Endothelial cell (in vitro differentiated cells): Measurements from ENCODE around the gene NFIC. TPM values are rescaled to one million over a fixed set of nuclear protein-coding genes. Genes with fewer than 3 reads are reported as not detected.
"Not testable (repeated sequence)": the region's sequence is repeated elsewhere in the genome, so short reads cannot be mapped to it uniquely, and the experiment has no call there.

Source experiments
- DNase-seq: peaks from one replicate; pipeline ENCODE4 v3.0.0; 2021; ENCODE audit warnings: low spot score
- H3K27ac Mint-ChIP-seq: one replicate; pipeline ENCODE4 v1.8.0; 2021; ENCODE audit warnings: mixed read lengths, inconsistent platforms; ENCODE audit not compliant: unreplicated experiment
- H3K27me3 Mint-ChIP-seq: one replicate; pipeline ENCODE4 v1.8.0; 2021; ENCODE audit warnings: mild to moderate bottlenecking, moderate library complexity, mixed read lengths, inconsistent platforms; ENCODE audit not compliant: unreplicated experiment
- H3K36me3 Mint-ChIP-seq: one replicate; pipeline ENCODE4 v1.8.0; 2021; ENCODE audit warnings: mild to moderate bottlenecking, low read depth, mixed read lengths, inconsistent platforms; ENCODE audit not compliant: unreplicated experiment
- H3K4me1 Mint-ChIP-seq: one replicate; pipeline ENCODE4 v1.8.0; 2021; ENCODE audit warnings: mild to moderate bottlenecking, mixed read lengths, inconsistent platforms; ENCODE audit not compliant: unreplicated experiment
- H3K4me3 Mint-ChIP-seq: one replicate; pipeline ENCODE4 v1.8.0; 2021; ENCODE audit warnings: mild to moderate bottlenecking, mixed read lengths, inconsistent platforms; ENCODE audit not compliant: unreplicated experiment
- H3K9me3 Mint-ChIP-seq: one replicate; pipeline ENCODE4 v1.8.0; 2021; ENCODE audit warnings: mixed read lengths, inconsistent platforms; ENCODE audit not compliant: unreplicated experiment
- total RNA-seq: library from RNA; stranded (reverse); fragmentation: NEBNext Ultra II Directional; extraction: Animal tissue kit (Norgen Biotek cat#: 25700); gene quantifications from one replicate; pipeline ENCODE4 v1.2.1, GENCODE V29; 2021; ENCODE audit not compliant: unreplicated experiment
- TF ChIP-seq, protein P1 (sequence below): fragments of 200-600 bp; sonication (generic); IDR thresholded peaks from one replicate; pipeline ENCODE4 v1.5.0; 2021; ENCODE audit warnings: antibody characterized with exemption; ENCODE audit not compliant: unreplicated experiment

NFIC gene
- total RNA-seq, 1 donor from 2014 or later, result 4.9 TPM

DNA sequence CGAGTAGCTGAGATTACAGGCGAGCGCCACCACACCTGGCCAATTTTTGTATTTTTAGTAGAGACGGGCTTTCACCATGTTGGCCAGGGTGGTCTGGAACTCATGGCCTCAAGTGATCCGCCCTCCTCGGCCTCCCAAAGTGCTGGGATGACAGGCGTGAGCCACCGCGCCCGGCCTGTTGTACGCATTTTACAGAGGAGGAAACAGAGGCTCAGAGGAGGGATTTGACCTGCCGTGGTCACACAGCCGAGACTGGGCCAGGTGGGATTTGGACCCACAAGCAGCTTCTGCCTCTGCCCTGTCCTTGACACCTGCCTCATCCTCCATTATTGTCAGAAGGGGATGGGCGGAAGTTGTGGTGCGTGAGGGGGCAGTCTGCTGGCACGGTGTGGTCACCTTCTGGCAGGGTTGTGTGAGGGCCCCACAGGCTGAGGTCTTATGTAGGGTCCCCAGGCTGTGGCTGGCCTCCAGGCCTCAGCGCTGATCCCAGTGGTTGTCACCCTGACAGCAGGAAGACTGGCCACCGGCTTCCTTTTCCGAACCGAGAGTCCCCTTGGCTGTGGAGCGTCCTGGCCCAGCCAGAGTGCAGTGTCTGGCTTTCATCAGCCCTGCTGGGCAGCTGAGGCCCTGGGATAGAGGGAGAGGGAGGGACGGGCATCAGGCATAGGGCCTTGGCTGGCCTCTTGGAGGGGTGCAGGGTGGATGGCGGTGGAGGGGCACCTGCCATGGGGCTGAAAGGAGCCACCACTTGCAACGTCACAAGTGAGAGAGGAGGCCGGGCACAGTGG lies 20.3 kb downstream of the NFIC start:
- H3K36me3 Mint-ChIP-seq, result peaks cover 5% of the 10 kb centered on the region
- no peak for DNase-seq
- no peak overlapping the region for H3K4me3 Mint-ChIP-seq
- H3K4me1 Mint-ChIP-seq, result no peaks in the 10 kb centered on the region
- peaks cover 5% of the 10 kb centered on the region for H3K27me3 Mint-ChIP-seq
- H3K27ac Mint-ChIP-seq, result no peak overlapping the region
- TF ChIP-seq, protein P1, sequence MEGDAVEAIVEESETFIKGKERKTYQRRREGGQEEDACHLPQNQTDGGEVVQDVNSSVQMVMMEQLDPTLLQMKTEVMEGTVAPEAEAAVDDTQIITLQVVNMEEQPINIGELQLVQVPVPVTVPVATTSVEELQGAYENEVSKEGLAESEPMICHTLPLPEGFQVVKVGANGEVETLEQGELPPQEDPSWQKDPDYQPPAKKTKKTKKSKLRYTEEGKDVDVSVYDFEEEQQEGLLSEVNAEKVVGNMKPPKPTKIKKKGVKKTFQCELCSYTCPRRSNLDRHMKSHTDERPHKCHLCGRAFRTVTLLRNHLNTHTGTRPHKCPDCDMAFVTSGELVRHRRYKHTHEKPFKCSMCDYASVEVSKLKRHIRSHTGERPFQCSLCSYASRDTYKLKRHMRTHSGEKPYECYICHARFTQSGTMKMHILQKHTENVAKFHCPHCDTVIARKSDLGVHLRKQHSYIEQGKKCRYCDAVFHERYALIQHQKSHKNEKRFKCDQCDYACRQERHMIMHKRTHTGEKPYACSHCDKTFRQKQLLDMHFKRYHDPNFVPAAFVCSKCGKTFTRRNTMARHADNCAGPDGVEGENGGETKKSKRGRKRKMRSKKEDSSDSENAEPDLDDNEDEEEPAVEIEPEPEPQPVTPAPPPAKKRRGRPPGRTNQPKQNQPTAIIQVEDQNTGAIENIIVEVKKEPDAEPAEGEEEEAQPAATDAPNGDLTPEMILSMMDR, result no peak
- H3K9me3 Mint-ChIP-seq, result no peaks in the 10 kb centered on the region

DNA sequence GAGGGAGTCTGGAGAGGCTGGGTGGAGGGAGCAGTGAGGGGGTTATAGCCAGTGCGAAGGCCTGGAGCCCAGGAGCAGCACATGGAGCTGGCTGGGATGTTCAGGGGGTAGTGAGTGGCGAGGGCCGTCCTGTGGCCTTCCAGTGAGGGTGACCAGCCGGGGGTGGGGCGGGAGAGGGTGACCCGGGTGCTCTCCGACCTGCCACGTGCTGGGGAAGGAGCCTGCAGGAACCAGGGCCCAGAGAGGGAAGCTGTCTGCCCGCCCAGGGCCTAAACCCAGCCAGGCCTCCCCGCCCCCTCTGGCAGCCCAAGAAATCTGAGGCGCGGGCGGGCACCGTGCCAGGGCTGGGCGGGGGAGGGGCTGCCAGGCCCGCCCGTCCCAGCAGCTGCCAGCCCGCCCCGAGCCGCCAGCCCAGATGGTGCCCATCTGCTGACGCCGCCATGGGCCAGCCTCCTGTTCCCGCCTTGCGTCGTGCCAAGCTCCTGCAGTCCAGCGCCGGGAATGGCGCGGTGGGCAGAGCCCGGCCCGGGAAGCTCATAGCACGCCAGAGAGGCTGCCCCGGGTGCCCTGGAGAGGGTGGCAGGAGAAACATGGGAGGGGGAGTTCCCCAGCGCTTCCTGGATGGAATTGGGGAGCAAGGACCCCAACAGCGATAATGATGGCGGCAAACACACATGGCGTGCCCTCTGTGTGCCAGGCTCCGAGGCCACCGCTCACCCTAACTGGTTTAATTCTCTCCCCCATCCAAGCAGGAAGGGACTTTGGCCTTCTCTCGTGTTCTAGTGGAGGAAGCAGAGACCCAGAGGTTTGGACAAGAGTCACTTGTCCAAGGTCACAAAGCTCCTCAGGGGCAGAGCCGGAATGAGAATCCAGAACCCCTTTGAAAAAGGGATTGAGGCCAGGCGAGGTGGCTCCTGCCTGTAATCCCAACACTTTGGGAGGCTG lies 21.5 kb downstream of the NFIC start:
- Mint-ChIP-seq H3K27me3 (peaks cover 4% of the 10 kb centered on the region), H3K27ac (no peak overlapping the region), H3K9me3 (no peaks in the 10 kb centered on the region), H3K36me3 (no peaks in the 10 kb centered on the region), H3K4me3 (no peak overlapping the region), H3K4me1 (no peaks in the 10 kb centered on the region)
- TF ChIP-seq, protein P1, result no peak
- DNase-seq, result no peak

DNA sequence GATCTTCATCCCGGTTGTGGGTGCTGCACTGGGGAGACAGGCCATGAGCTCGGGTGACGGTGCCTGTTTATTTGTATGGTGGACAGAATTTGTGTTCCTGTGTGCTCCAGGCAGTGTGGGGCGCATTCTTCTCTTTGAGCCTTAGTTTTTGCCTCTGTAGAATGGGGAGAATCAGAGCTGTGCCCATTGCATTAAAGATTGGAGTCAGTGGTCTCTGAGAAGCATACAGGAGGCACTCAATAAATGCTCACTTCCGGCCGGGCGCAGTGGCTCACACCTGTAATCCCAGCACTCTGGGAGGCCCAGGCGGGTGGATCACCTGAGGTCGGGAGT lies 23.0 kb downstream of the NFIC start:
- no peak for DNase-seq
- Mint-ChIP-seq H3K9me3 (no peaks in the 10 kb centered on the region), H3K4me1 (no peaks in the 10 kb centered on the region), H3K36me3 (no peaks in the 10 kb centered on the region), H3K4me3 (no peak overlapping the region), H3K27ac (no peak overlapping the region), H3K27me3 (no peaks in the 10 kb centered on the region)
- TF ChIP-seq, protein P1, result no peak

DNA sequence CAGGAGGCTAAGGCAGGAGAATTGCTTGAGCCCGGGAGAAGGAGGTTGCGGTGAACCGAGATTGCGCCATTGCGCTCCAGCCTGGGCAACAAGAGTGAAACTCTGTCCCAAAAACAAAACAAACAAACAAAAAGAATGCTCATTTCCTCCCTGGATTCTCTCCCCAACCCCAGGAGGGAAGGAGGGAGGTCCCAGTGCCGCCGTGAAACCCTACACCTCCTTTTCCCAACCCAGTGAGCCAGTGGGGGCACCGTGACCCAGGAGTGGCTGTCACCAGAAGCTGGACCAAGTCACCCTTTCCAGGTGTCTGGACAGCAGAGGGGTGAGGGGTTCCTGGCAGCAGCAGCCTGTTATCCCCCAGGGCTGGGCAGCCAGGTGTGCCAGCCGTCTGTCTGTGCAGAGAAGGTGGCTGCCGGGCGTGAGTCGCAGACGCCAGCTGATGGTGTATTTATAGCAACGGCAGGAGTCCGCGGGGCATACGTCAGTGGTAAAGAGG lies 23.5 kb downstream of the NFIC start:
- Mint-ChIP-seq H3K4me3 (no peak overlapping the region), H3K36me3 (no peaks in the 10 kb centered on the region), H3K27me3 (no peaks in the 10 kb centered on the region), H3K27ac (no peak overlapping the region), H3K9me3 (no peaks in the 10 kb centered on the region), H3K4me1 (no peaks in the 10 kb centered on the region)
- TF ChIP-seq, protein P1, result no peak
- DNase-seq, result no peak

DNA sequence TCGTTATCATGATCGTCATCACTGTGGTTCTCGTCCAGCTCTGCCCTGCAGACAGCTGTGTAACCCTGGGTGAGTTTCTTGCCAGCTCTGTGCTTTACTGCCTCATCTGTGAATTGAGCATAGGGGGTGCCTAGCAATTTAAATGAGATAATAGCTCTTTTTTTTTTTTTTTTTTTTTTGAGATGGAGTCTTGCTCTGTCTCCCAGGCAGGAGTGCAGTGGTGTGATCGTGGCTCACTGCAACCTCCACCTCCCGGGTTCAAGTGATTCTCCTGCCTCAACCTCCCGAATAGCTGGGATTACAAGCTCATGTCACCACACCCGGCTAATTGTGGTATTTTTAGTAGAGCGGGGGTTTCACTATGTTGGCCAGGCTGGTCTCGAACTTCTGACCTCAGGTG lies 25.5 kb downstream of the NFIC start:
- H3K4me1 Mint-ChIP-seq, DNase-seq, H3K27ac Mint-ChIP-seq, H3K4me3 Mint-ChIP-seq, H3K27me3 Mint-ChIP-seq, H3K9me3 Mint-ChIP-seq, H3K36me3 Mint-ChIP-seq: not testable (repeated sequence)
